Liver (tissue), 3 donors: Measurements from ENCODE around the gene RNGTT.

Experiments
- EGR1 ChIP-seq, 2 donors: IDR thresholded peaks; 2 replicates each; pipeline ENCODE4 v1.6.1; 2016 to 2018; ENCODE audit warnings: antibody characterized with exemption in 2 of 2, low read depth in 2 of 2
- FOXA1 ChIP-seq: IDR thresholded peaks from 2 replicates; pipeline ENCODE4 v1.6.1; 2016; ENCODE audit warnings: antibody characterized with exemption
- GABPA ChIP-seq, 2 donors: IDR thresholded peaks in 1 of 2; conservative IDR thresholded peaks in 1 of 2; 2 replicates each; pipeline ENCODE4 v1.6.1; 2016; ENCODE audit warnings: antibody characterized with exemption in 2 of 2, mild to moderate bottlenecking in 1 of 2, moderate library complexity in 1 of 2
- JUND ChIP-seq, 2 donors: IDR thresholded peaks; 2 replicates each; pipeline ENCODE4 v1.6.1; 2016; ENCODE audit warnings: antibody characterized with exemption in 2 of 2
- NR2F2 ChIP-seq: IDR thresholded peaks from 2 replicates; pipeline ENCODE4 v1.6.1; 2016; ENCODE audit warnings: antibody characterized with exemption
- RAD21 ChIP-seq, 2 donors: IDR thresholded peaks; 2 replicates each; pipeline ENCODE4 v1.6.1; 2016; ENCODE audit warnings: antibody characterized with exemption in 2 of 2, mild to moderate bottlenecking in 2 of 2
- SP1 ChIP-seq: IDR thresholded peaks from 2 replicates; pipeline ENCODE4 v1.6.1; 2018; ENCODE audit warnings: antibody characterized with exemption, mild to moderate bottlenecking
- TAF1 ChIP-seq: conservative IDR thresholded peaks from 2 replicates; pipeline ENCODE4 v1.6.1; 2016; ENCODE audit warnings: antibody characterized with exemption, mild to moderate bottlenecking
- YY1 ChIP-seq: IDR thresholded peaks from 2 replicates; pipeline ENCODE4 v1.6.1; 2016; ENCODE audit warnings: antibody characterized with exemption, mild to moderate bottlenecking
- TF ChIP-seq, protein P1 (sequence below): fragments of 150-350 bp; IDR thresholded peaks from 2 replicates; pipeline ENCODE4 v1.5.1; 2017; ENCODE audit warnings: improper control_type of control experiment, low read depth, low read length; ENCODE audit not compliant: missing input control
- TF ChIP-seq, protein P2 (sequence below): IDR thresholded peaks from 2 replicates; pipeline ENCODE4 v1.6.1; 2016; ENCODE audit warnings: antibody characterized with exemption
- TF ChIP-seq, protein P3 (sequence below): IDR thresholded peaks from 2 replicates; pipeline ENCODE4 v1.6.1; 2016; ENCODE audit warnings: antibody characterized with exemption
- TF ChIP-seq, protein P4 (sequence below): IDR thresholded peaks from 2 replicates; pipeline ENCODE4 v1.6.1; 2016; ENCODE audit warnings: antibody characterized with exemption, mild to moderate bottlenecking
- TF ChIP-seq, protein P5 (sequence below): IDR thresholded peaks from 2 replicates; pipeline ENCODE4 v1.6.1; 2016; ENCODE audit warnings: antibody characterized with exemption
- donor health status: healthy.
- donor health status: healthy.

DNA sequence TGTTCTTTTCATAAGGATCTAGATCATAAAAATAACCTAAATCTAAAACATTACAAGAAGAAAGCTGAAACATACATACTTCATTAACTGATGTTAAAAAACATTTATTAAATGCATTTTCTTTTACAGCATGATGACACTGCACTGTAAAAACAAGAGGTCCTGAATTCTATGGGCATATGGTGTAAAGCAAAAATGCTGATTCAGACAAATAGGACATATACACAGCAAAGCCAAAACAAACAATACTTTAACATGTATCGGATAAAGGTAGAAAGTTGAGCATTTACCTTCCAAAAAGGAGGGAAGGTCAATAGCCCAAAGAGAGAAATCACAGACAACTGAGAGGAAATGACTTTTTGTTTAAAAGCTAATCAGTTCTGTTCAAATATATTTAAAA is 221.5 kb downstream of the RNGTT start:
- no peak for TF ChIP-seq YY1
- TF ChIP-seq, protein P1, sequence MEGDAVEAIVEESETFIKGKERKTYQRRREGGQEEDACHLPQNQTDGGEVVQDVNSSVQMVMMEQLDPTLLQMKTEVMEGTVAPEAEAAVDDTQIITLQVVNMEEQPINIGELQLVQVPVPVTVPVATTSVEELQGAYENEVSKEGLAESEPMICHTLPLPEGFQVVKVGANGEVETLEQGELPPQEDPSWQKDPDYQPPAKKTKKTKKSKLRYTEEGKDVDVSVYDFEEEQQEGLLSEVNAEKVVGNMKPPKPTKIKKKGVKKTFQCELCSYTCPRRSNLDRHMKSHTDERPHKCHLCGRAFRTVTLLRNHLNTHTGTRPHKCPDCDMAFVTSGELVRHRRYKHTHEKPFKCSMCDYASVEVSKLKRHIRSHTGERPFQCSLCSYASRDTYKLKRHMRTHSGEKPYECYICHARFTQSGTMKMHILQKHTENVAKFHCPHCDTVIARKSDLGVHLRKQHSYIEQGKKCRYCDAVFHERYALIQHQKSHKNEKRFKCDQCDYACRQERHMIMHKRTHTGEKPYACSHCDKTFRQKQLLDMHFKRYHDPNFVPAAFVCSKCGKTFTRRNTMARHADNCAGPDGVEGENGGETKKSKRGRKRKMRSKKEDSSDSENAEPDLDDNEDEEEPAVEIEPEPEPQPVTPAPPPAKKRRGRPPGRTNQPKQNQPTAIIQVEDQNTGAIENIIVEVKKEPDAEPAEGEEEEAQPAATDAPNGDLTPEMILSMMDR, result no peak
- TF ChIP-seq RAD21 (IDR thresholded peaks at IDR 0.05), result no peak
- TF ChIP-seq TAF1, result no peak
- TF ChIP-seq, protein P2, sequence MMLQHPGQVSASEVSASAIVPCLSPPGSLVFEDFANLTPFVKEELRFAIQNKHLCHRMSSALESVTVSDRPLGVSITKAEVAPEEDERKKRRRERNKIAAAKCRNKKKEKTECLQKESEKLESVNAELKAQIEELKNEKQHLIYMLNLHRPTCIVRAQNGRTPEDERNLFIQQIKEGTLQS, result no peak
- TF ChIP-seq, protein P3, sequence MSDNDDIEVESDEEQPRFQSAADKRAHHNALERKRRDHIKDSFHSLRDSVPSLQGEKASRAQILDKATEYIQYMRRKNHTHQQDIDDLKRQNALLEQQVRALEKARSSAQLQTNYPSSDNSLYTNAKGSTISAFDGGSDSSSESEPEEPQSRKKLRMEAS, result no peak
- no peak for TF ChIP-seq EGR1 (IDR thresholded peaks at IDR 0.05; ENCODE audit: low read depth in 2 of 2)
- TF ChIP-seq, protein P4, sequence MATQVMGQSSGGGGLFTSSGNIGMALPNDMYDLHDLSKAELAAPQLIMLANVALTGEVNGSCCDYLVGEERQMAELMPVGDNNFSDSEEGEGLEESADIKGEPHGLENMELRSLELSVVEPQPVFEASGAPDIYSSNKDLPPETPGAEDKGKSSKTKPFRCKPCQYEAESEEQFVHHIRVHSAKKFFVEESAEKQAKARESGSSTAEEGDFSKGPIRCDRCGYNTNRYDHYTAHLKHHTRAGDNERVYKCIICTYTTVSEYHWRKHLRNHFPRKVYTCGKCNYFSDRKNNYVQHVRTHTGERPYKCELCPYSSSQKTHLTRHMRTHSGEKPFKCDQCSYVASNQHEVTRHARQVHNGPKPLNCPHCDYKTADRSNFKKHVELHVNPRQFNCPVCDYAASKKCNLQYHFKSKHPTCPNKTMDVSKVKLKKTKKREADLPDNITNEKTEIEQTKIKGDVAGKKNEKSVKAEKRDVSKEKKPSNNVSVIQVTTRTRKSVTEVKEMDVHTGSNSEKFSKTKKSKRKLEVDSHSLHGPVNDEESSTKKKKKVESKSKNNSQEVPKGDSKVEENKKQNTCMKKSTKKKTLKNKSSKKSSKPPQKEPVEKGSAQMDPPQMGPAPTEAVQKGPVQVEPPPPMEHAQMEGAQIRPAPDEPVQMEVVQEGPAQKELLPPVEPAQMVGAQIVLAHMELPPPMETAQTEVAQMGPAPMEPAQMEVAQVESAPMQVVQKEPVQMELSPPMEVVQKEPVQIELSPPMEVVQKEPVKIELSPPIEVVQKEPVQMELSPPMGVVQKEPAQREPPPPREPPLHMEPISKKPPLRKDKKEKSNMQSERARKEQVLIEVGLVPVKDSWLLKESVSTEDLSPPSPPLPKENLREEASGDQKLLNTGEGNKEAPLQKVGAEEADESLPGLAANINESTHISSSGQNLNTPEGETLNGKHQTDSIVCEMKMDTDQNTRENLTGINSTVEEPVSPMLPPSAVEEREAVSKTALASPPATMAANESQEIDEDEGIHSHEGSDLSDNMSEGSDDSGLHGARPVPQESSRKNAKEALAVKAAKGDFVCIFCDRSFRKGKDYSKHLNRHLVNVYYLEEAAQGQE, result no peak
- TF ChIP-seq SP1, result no peak
- TF ChIP-seq GABPA (IDR thresholded peaks at IDR 0.05 in 1 of 2, conservative IDR thresholded peaks at IDR 0.05 in 1 of 2), result no peak
- TF ChIP-seq NR2F2, result no peak
- no peak for TF ChIP-seq JUND (IDR thresholded peaks at IDR 0.05)
- no peak for TF ChIP-seq FOXA1
- TF ChIP-seq, protein P5, sequence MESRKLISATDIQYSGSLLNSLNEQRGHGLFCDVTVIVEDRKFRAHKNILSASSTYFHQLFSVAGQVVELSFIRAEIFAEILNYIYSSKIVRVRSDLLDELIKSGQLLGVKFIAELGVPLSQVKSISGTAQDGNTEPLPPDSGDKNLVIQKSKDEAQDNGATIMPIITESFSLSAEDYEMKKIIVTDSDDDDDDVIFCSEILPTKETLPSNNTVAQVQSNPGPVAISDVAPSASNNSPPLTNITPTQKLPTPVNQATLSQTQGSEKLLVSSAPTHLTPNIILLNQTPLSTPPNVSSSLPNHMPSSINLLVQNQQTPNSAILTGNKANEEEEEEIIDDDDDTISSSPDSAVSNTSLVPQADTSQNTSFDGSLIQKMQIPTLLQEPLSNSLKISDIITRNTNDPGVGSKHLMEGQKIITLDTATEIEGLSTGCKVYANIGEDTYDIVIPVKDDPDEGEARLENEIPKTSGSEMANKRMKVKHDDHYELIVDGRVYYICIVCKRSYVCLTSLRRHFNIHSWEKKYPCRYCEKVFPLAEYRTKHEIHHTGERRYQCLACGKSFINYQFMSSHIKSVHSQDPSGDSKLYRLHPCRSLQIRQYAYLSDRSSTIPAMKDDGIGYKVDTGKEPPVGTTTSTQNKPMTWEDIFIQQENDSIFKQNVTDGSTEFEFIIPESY, result no peak
